HG02884 (cell line): ENCODE results near the gene OR52I2.

ENCODE experiments used
- ATAC-seq: cut with Tn5 transposase; IDR thresholded peaks from one replicate; pipeline ENCODE4 v1.9.1; 2021; ENCODE audit warnings: mild to moderate bottlenecking, moderate library complexity; ENCODE audit not compliant: unreplicated experiment

Gene OR52I2

DNA sequence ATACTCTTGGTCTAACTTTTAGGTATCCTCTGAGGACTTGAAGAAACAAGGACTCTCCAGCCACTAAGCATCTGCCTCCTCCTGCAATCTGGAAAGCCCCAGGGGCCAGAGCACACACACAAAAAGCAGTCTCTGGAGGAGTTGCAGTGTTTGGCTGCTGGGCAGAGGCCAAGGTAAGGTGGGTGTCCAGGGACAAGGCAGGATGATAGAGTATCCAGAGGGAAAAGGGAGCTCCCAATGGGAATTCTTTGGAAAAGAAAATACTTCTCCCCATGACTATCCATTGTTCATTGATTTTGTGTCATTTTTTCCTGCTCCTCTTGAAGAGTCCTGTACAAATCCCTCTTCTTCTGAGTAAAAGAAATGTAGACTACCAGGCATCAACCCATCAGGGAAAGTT, at the start of gene OR52I2:
OR52I2 (plus strand) TSS at position 301 of the 400 bp plus-strand sequence.
- ATAC-seq: no peak

DNA sequence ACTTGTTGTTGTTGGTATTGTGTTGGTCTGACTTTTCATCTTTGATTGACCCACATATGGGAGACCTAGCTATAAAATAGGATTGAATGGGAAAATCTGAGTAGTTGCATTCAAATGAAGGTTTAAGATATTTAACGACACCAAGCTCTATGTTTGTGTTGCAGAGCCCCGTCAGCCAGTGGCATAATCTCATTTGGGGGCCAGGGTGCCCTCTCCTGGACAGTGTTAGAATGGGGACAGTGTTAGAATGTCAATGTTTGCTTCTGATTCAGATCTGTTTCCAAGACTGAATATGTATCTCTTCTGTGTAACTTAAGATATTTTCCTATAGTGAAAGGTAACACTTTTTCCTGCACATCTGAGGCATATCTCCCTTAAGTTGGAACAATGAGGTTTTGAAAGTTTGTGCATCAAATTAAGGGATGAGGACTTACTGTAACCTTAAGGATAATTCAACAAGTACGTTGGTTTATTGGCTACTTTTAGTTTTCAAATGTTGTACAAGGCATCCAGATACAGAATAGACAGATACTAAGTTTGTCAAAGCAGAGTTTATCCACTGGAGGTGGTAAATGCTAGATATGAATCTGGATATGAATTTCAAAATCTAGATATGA, 41.8 kb upstream of the OR52I2 start:
- peak; percentile 74 for ATAC-seq

GRCh38 chr11:4541071-4541470, 40.5 kb upstream of the OR52I2 start:
- no peak for ATAC-seq

- no peak for ATAC-seq
Observed at GRCh38 chr11:4543561-4543960, 38.0 kb upstream of the OR52I2 start.

DNA sequence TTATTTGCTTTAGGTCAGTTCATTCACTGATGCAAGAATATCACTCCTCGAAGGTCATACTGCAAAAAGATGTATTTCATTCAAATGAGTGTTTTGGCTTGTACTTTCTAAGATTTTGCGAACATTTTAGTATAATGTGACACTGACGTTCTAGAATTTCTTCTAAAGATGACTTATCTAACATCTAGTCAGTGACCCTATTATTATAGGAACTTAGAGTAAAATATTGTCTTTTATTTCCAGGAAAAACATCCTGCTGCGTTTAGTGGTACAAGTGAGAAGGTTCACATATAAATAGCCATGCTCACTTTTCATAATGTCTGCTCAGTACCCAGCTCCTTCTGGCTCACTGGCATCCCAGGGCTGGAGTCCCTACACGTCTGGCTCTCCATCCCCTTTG, 36.7 kb upstream of the OR52I2 start, which contains the start of gene OR52M1:
OR52M1 (plus strand) TSS at position 301 of the 400 bp plus-strand sequence; CDS start at position 301, 0 bp downstream.
- ATAC-seq: no peak

DNA sequence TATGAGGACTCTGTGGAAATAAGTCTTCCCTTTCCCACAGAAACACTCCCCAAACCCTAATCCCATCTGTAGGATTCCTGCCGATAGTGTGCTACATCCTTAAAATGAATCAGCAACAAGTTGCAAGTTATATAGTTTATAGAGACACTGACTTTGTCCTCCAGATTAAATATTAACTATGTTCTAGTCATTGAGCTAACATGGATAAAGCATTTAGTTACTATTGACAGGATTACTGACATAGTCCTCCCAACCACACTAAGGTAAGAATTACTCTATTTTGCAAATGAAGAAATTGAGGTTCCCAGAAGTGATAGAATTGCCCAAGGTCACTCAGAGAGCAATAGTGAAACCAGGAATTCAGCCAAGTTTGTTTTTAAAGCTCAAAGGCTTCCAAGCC, 34.7 kb upstream of the OR52I2 start:
- no peak for ATAC-seq

DNA sequence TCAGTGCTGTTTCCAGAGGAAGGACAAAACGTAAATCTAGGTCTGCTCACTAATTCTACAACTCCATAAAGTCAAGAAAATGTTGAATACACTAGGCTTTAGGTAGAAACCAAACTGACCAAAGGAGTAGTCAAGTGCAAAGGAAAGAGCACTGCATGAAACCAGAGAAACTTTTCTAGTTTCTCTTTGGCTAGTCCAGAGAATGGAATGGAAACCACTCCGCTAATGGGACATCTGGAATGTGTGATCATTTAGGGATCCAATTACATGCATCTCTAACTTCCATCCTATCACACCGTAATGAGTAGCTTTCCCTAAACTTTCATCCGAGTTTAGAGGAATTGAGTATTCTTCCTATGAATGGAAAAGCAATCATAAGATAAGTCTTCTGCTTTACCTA, 34.1 kb upstream of the OR52I2 start:
- ATAC-seq: no peak

GRCh38 chr11:4551346-4551979, 30.1 kb upstream of the OR52I2 start:
- no peak for ATAC-seq

GRCh38 chr11:4559527-4560440, 21.8 kb upstream of the OR52I2 start:
- no peak for ATAC-seq

GRCh38 chr11:4560467-4560866, 21.1 kb upstream of the OR52I2 start:
- ATAC-seq: no peak

GRCh38 chr11:4565371-4565770, 16.2 kb upstream of the OR52I2 start:
- no peak for ATAC-seq

DNA sequence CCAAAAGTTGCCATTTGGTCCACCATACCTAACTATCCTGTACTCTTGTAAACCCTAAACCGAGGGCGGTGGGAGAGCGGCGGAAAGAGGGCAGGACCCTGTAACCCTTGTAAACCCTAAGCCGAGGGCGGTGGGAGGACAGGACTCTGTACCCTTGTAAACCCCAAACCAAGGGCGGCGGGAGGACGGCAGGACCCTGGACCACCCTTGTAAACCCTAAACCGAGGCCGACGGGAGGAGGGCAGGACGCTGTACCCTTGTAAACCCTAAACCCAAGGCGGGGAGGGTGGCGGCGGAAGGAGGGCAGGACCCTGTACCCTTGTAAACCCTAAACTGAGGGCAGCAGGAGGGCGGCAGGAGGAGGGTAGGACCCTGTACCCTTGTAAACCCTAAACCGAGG, 12.5 kb upstream of the OR52I2 start:
- no peak for ATAC-seq

DNA sequence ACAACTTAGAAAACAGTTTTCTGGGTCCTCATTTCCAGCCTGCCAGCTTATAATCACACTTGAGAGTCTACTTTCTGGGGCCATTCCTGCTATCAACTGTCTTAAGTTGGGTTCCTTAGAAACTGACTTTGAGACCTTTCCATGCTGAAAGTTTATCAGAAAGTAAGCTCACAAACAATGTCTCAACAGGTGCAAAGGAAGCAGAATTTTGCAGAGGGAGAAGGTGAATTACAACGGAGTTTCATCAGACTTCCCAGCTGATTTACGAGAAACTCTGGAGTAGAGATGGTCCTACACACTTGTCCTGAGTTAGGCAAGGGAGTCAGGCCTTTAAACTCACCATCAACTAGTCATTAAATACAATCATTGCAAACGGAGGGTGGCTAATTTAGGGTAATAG, 4.7 kb upstream of the OR52I2 start:
- no peak for ATAC-seq

GRCh38 chr11:4577761-4578160, 3.8 kb upstream of the OR52I2 start:
- no peak for ATAC-seq

DNA sequence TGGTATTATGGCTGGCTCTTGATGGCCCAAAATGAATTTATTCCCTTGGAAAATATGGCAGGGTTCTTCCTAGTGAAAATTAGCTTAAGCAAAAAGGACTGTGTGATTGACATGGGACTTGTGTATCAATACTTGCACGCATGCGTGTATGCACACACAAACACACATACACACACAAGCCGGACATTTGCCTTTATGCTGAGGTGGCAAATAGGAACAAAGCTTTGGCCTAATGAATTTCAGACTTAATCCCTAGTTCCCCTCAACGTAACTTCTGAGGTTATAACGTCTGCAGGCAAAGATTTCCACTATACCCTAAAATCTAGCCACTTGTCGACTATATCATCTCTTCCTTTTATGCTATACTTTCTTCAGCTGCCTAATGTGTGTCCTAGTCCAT, 2.9 kb upstream of the OR52I2 start:
- no peak for ATAC-seq

DNA sequence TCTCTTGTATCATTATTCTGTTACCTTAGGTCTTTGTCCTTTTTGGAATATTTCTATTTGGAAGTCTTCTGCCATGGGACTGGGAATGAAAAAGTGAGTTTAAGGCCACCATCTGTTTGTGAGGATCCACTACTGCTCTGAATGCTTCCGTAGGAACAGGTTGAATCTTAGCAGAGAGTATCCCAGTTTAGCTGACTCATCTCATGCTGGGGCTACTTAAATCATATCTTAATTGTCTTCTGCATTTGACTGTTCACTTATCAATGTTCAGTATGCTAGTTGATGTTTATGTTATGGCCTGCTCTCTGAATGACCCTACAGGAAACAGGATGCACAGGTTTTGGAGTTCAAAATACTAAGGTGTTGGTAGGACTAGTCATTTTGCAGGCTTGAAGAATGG, 1.4 kb upstream of the OR52I2 start:
- no peak for ATAC-seq

DNA sequence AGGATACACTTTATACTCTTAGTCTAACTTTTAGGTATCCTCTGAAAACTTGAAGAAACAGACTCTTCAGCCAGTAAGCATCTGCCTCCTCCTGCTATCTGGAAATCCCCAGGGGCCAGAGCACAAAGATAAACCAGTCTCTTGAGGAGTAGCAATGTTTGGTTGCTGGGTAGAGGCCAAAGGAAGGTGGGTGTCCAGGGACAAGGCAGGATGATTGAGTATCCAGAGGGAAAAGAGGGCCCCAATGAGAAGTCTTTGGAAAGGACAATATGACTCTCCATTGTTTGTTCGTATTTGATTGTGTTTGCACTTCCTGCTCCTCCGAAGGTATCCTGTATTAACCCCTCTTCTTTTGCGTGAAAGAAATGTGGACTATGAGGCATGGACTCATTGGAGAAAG, 7.5 kb downstream of the OR52I2 start:
- no peak for ATAC-seq

DNA sequence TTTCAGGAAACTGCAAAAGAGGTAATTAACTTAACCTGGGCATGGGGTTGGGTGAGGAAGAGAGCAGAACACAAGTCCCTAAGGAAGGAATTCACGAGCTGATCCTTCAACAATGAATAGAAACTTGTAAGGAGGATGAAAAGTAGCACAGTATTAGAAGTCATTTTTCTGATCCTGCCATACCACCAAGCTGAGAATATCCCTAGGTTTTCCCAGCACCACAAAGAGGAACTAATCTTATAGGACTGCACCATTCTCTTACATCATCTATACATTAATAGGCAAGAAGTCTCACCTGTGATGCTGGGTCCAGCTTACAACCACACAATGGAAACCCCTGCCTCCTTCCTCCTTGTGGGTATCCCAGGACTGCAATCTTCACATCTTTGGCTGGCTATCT, 12.2 kb downstream of the OR52I2 start, which contains the start of gene OR52I1:
OR52I1 (plus strand) TSS at position 301 of the 400 bp plus-strand sequence; CDS start at position 301, 0 bp downstream.
- no peak for ATAC-seq

GRCh38 chr11:4605057-4605456, 23.5 kb downstream of the OR52I2 start:
- no peak for ATAC-seq

DNA sequence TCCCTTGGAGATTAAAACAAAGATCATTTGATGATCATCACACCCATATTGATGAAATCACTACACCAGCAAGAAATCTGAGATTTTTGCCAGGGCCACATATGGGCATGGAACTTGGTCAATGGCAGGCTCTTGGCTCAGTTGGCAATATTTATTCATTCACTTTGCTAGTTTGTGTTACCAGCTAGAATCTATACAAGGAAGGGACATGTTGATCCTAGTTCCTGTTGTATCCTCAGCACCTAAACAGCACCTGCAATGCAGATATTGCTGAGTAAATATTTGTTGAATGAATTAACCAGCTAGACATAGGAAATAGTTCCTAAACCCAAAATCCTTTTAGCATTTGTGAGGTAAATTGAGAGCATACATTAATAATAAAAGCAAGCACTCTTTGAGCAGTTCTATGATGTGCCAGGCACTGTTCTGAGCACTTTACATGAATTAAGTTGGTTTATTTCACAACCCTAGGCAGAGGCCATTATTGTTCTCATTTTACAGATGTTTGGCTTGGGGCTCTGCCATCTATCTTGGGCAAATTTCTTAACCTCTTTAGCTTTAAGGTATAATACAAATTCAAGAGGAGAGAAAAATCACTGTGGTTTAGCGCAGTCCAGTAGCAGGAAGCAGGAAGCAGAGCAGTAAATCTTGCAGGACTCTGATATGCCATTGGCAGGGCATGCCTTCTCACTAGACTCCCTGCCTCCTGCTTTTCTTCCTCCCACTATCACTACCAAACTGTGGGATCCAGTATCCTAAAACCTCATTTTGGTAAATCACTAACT, 24.9 kb downstream of the OR52I2 start:
- ATAC-seq: no peak

DNA sequence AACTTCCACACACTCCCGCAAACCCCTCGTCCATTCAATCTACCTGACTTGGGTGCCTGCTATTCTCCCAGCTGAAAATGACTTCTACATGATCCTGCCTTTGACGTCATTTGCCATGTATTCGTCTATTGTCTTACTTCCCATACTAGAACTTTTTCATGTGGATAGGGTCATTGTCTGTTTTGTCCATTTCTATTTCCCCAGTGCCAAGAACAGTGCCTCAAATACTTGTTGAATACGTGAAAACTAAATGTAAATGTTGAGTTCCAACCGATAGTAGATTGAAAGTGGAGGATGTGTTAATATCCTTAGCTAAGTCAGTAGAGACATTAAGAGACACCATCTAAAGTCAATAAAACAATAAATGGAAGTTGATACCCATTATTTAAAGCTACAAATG, 25.6 kb downstream of the OR52I2 start:
- ATAC-seq: no peak
